Calu3 (cell line): ENCODE results near the gene FOXA2. TPM values are rescaled to one million over a fixed set of nuclear protein-coding genes. Genes with fewer than 3 reads are reported as not detected.
"Not testable (repeated sequence)": the region's sequence is repeated elsewhere in the genome, so short reads cannot be mapped to it uniquely, and the experiment has no call there.

ENCODE experiments used
- BruUV-seq: library from RNA; stranded (reverse); fragments of 400-500 nt; replicated peaks from 2 replicates; lab custom pipeline; 2021; lab: Mats Ljungman, UMichigan
- CTCF ChIA-PET: fragments of 300-600 bp; sonication (Branson Sonifier 250); formaldehyde crosslinking; loops from one replicate; lab custom pipeline; 2022; ENCODE audit warnings: antibody characterized with exemption; lab: Charles Lee
- DNase-seq: peaks from one replicate; pipeline ENCODE4 v3.0.0; 2022
- H3K27ac Mint-ChIP-seq: one replicate; pipeline ENCODE4 v1.8.0; 2022; ENCODE audit warnings: mixed read lengths; ENCODE audit not compliant: unreplicated experiment
- H3K27me3 Mint-ChIP-seq: one replicate; pipeline ENCODE4 v1.8.0; 2022; ENCODE audit warnings: mixed read lengths; ENCODE audit not compliant: unreplicated experiment
- H3K36me3 Mint-ChIP-seq: one replicate; pipeline ENCODE4 v1.8.0; 2022; ENCODE audit warnings: mild to moderate bottlenecking, moderate library complexity, mixed read lengths; ENCODE audit not compliant: insufficient read depth, unreplicated experiment
- H3K4me1 Mint-ChIP-seq: one replicate; pipeline ENCODE4 v1.8.0; 2022; ENCODE audit warnings: mild to moderate bottlenecking, low read depth, mixed read lengths; ENCODE audit not compliant: unreplicated experiment
- H3K4me3 Mint-ChIP-seq: one replicate; pipeline ENCODE4 v1.8.0; 2022; ENCODE audit warnings: mild to moderate bottlenecking, low read depth, moderate library complexity, mixed read lengths; ENCODE audit not compliant: unreplicated experiment
- H3K9me3 Mint-ChIP-seq: one replicate; pipeline ENCODE4 v1.8.0; 2022; ENCODE audit warnings: low read depth, mixed read lengths; ENCODE audit not compliant: unreplicated experiment
- CTCF ChIP-seq: fragments of 200-600 bp; IDR thresholded peaks from one replicate; pipeline ENCODE4 v1.8.0; 2022; ENCODE audit warnings: antibody characterized with exemption; ENCODE audit not compliant: unreplicated experiment
- intact Hi-C: fragments of 100-400 bp; cut with micrococcal nuclease; formaldehyde crosslinking; loops from one replicate; pipeline ENCODE4 v1.10.0; 2022; ENCODE audit not compliant: unreplicated experiment
- total RNA-seq: library from RNA; stranded (reverse); gene quantifications from 2 replicates; pipeline ENCODE4 v1.2.3, GENCODE V29; 2022

FOXA2 gene
- total RNA-seq, 1 experiment from 2014 or later, result 1.1 TPM

- no TSS peak for BruUV-seq
- Mint-ChIP-seq H3K36me3 (no peaks in the 10 kb centered on the region), H3K4me3 (no peak overlapping the region), H3K9me3 (peaks cover 2% of the 10 kb centered on the region), H3K27me3 (no peaks in the 10 kb centered on the region), H3K27ac (no peak overlapping the region), H3K4me1 (no peaks in the 10 kb centered on the region)
- CTCF ChIA-PET, result no interaction called here
- no peak for DNase-seq
- intact Hi-C loops, result no loop called here
- TF ChIP-seq CTCF, result no peak
Measured at GRCh38 chr20:22607695-22608094, 23.3 kb upstream of the FOXA2 start.

- Mint-ChIP-seq H3K9me3 (peaks cover 2% of the 10 kb centered on the region), H3K36me3 (no peaks in the 10 kb centered on the region), H3K27ac (no peak overlapping the region), H3K4me1 (no peaks in the 10 kb centered on the region), H3K27me3 (no peaks in the 10 kb centered on the region), H3K4me3 (no peak overlapping the region)
- intact Hi-C loops, result no loop called here
- CTCF ChIA-PET, result no interaction called here
- TF ChIP-seq CTCF, result no peak
- BruUV-seq, result no TSS peak
- DNase-seq, result no peak
Measured at GRCh38 chr20:22604815-22605214, 20.4 kb upstream of the FOXA2 start.

- no peak for DNase-seq
- intact Hi-C loops, result no loop called here
- peaks cover 7% of the 10 kb centered on the region for H3K27me3 Mint-ChIP-seq
- BruUV-seq, result no TSS peak
- no peaks in the 10 kb centered on the region for H3K4me1 Mint-ChIP-seq
- no peak overlapping the region for H3K27ac Mint-ChIP-seq
- H3K36me3 Mint-ChIP-seq, result no peaks in the 10 kb centered on the region
- CTCF ChIA-PET, result no interaction called here
- TF ChIP-seq CTCF, result no peak
- H3K4me3 Mint-ChIP-seq, result no peak overlapping the region
- peaks cover 2% of the 10 kb centered on the region for H3K9me3 Mint-ChIP-seq
Measured at GRCh38 chr20:22601361-22602141, 17.2 kb upstream of the FOXA2 start.

- CTCF ChIA-PET, H3K27ac Mint-ChIP-seq, BruUV-seq, intact Hi-C loops, DNase-seq, H3K36me3 Mint-ChIP-seq, H3K9me3 Mint-ChIP-seq, H3K4me1 Mint-ChIP-seq, H3K4me3 Mint-ChIP-seq: not testable (repeated sequence)
- H3K27me3 Mint-ChIP-seq, result peaks cover 28% of the 10 kb centered on the region
Measured at GRCh38 chr20:22599258-22599657, 14.9 kb upstream of the FOXA2 start.

- CTCF ChIA-PET, result no interaction called here
- no peaks in the 10 kb centered on the region for H3K36me3 Mint-ChIP-seq
- no peaks in the 10 kb centered on the region for H3K9me3 Mint-ChIP-seq
- H3K4me1 Mint-ChIP-seq, result no peaks in the 10 kb centered on the region
- no TSS peak for BruUV-seq
- no peak for TF ChIP-seq CTCF
- intact Hi-C loops, result no loop called here
- no peak for DNase-seq
- peaks cover 33% of the 10 kb centered on the region for H3K27me3 Mint-ChIP-seq
- no peak overlapping the region for H3K4me3 Mint-ChIP-seq
- no peak overlapping the region for H3K27ac Mint-ChIP-seq
Measured at GRCh38 chr20:22597303-22597702, 12.9 kb upstream of the FOXA2 start.
